Measurements from ENCODE around the gene DRGX. TPM values are rescaled to one million over a fixed set of nuclear protein-coding genes. Genes with fewer than 3 reads are reported as not detected.

DRGX gene
- total and polyA plus RNA-seq, 2 donors (not counting 3 experiments of a cell fraction or from before 2014, with no cell fraction given) = not detected

DNA sequence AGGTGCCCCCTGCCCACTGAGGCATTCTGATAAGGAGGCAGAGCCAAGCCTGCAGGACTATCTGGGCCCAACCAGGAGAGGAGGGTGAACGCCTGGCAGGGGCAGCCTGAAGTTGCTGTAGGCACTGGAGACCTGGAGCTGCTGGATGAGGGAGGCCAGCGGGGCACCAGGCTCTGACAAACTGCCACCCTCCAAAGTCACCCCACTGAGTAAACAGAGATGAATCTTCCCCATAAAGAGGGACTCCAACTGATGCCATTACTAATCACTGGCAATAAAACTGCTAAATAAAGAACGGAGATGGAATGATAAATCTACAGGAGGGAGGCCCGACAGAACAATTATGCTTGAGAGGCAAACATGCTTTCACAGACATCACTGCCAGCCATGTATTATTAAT lies 44.2 kb downstream of the DRGX start:
- FAIRE-seq (no peak), DNase-seq (ENCODE audit: low read depth, low spot score) (no peak)
- no peak overlapping the region for H3K4me3 ChIP-seq (replicated peaks in 1 of 3; ENCODE audit: insufficient read depth in 1 of 3, low read depth in 1 of 3, low read length in 3 of 3)
- BruUV-seq (replicated peaks) = no TSS peak
- no peak overlapping the region for H3K9ac ChIP-seq (replicated peaks; ENCODE audit: extremely low read depth, insufficient read depth, low read length)
- TF ChIP-seq, protein P1, sequence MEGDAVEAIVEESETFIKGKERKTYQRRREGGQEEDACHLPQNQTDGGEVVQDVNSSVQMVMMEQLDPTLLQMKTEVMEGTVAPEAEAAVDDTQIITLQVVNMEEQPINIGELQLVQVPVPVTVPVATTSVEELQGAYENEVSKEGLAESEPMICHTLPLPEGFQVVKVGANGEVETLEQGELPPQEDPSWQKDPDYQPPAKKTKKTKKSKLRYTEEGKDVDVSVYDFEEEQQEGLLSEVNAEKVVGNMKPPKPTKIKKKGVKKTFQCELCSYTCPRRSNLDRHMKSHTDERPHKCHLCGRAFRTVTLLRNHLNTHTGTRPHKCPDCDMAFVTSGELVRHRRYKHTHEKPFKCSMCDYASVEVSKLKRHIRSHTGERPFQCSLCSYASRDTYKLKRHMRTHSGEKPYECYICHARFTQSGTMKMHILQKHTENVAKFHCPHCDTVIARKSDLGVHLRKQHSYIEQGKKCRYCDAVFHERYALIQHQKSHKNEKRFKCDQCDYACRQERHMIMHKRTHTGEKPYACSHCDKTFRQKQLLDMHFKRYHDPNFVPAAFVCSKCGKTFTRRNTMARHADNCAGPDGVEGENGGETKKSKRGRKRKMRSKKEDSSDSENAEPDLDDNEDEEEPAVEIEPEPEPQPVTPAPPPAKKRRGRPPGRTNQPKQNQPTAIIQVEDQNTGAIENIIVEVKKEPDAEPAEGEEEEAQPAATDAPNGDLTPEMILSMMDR (IDR thresholded peaks at IDR 0.05; ENCODE audit: extremely low read depth in 1 of 2, insufficient read depth in 1 of 2, low read depth in 1 of 2, low read length in 2 of 2) = no peak
- TF ChIP-seq POLR2A (IDR thresholded peaks at IDR 0.05; ENCODE audit: low read depth, low read length) = no peak
- no peak for TF ChIP-seq MYC (IDR thresholded peaks at IDR 0.05; ENCODE audit: low read depth, low read length)
- H2AFZ ChIP-seq (ENCODE audit: low read depth, low read length) = no peak overlapping the region
- dilution Hi-C loops (cut with MboI; ENCODE audit: extremely low pct_ligation_motif_present, low sequenced_read_pairs) (no loop called here), intact Hi-C loops (cut with micrococcal nuclease) (no loop called here)
- H3K36me3 ChIP-seq (ENCODE audit: control insufficient read depth in 2 of 2, extremely low read depth in 1 of 2, insufficient read depth in 2 of 2, low read length in 2 of 2) = no peaks in the 10 kb centered on the region
- no peaks in the 10 kb centered on the region for H3K4me1 ChIP-seq (ENCODE audit: control insufficient read depth, extremely low read depth, insufficient read depth, low read length)
- POLR2A ChIA-PET = no interaction called here
- H3K4me2 ChIP-seq (ENCODE audit: insufficient read depth, low read length) = no peak overlapping the region
- no peaks in the 10 kb centered on the region for H3K27me3 ChIP-seq (ENCODE audit: control insufficient read depth in 2 of 2, insufficient read depth in 2 of 2, low read length in 2 of 2)
- CTCF ChIA-PET = no interaction called here
- no peaks in the 10 kb centered on the region for H3K79me2 ChIP-seq (ENCODE audit: control insufficient read depth, insufficient read depth, low read length)
- no peaks in the 10 kb centered on the region for H3K9me1 ChIP-seq (replicated peaks; ENCODE audit: control insufficient read depth, extremely low read depth, insufficient read depth, low read length)
- no peaks in the 10 kb centered on the region for H4K20me1 ChIP-seq (replicated peaks; ENCODE audit: control insufficient read depth, extremely low read depth, insufficient read depth, low read length)
- no peaks in the 10 kb centered on the region for H3K9me3 ChIP-seq (replicated peaks; ENCODE audit: control insufficient read depth, insufficient read depth, low read length)
- H3K27ac ChIP-seq (ENCODE audit: insufficient read depth, low read depth, low read length) = no peak overlapping the region

DNA sequence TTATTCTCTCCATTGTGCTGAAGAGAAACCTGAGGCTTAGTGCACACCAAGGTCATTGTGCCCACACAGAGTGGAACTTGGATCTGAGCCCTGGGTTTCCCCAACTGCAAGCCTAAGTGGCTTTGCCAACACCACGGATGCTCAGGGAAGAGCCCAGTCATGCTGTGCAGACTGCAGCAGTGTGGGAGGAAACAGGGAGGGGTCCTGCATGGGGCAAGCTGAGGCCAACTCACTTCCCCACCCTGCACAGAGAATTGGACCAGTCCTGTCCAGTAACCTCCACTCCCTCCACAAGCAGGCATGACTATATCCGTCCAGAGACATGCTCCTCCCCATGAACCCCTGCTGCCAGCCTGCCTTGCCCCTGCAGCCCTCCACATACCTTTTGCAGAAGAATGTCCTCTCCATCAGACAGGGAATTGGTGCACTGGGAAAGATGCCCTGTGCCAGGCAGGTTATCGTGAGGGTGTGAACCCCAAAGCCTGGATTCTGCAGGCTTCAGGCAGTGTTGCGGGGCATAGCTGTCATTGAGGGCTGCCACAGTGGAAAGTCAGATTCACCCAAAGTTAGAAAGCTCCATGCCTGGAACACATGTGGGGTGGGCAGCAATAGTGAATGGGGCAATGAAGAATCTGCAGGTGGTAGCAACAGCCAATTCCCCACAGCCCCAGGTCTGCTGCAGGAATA lies 44.9 kb downstream of the DRGX start:
- no peaks in the 10 kb centered on the region for H3K79me2 ChIP-seq (ENCODE audit: control insufficient read depth, insufficient read depth, low read length)
- no peak for DNase-seq (ENCODE audit: low read depth, low spot score)
- FAIRE-seq = no peak
- no peaks in the 10 kb centered on the region for H3K27me3 ChIP-seq (ENCODE audit: control insufficient read depth in 2 of 2, insufficient read depth in 2 of 2, low read length in 2 of 2)
- dilution Hi-C loops (cut with MboI; ENCODE audit: extremely low pct_ligation_motif_present, low sequenced_read_pairs) (no loop called here), intact Hi-C loops (cut with micrococcal nuclease) (no loop called here)
- no peaks in the 10 kb centered on the region for H3K9me1 ChIP-seq (replicated peaks; ENCODE audit: control insufficient read depth, extremely low read depth, insufficient read depth, low read length)
- TF ChIP-seq POLR2A (IDR thresholded peaks at IDR 0.05; ENCODE audit: low read depth, low read length) (no peak), MYC (IDR thresholded peaks at IDR 0.05; ENCODE audit: low read depth, low read length) (no peak), JUN (IDR thresholded peaks at IDR 0.05; ENCODE audit: borderline replicate concordance, insufficient read depth, insufficient read length, low read depth) (no peak), POLR2AphosphoS5 (IDR thresholded peaks at IDR 0.05; ENCODE audit: insufficient read depth, low read depth, low read length) (no peak), EZH2 (IDR thresholded peaks at IDR 0.05; ENCODE audit: borderline replicate concordance, low read depth, low read length, severe bottlenecking) (no peak), GATA2 (IDR thresholded peaks at IDR 0.05; ENCODE audit: insufficient read depth, insufficient read length, low read depth, low read length) (no peak), FOS (IDR thresholded peaks at IDR 0.05; ENCODE audit: borderline replicate concordance, insufficient read depth, low read length) (no peak)
- TF ChIP-seq, protein P1 (IDR thresholded peaks at IDR 0.05; ENCODE audit: extremely low read depth in 1 of 2, insufficient read depth in 1 of 2, low read depth in 1 of 2, low read length in 2 of 2) = no peak
- TF ChIP-seq, protein P2, sequence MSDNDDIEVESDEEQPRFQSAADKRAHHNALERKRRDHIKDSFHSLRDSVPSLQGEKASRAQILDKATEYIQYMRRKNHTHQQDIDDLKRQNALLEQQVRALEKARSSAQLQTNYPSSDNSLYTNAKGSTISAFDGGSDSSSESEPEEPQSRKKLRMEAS (IDR thresholded peaks at IDR 0.05; ENCODE audit: insufficient read depth, insufficient read length) = no peak
- no peak overlapping the region for H3K4me3 ChIP-seq (replicated peaks in 1 of 3; ENCODE audit: insufficient read depth in 1 of 3, low read depth in 1 of 3, low read length in 3 of 3)
- H3K27ac ChIP-seq (ENCODE audit: insufficient read depth, low read depth, low read length) = no peak overlapping the region
- H3K9ac ChIP-seq (replicated peaks; ENCODE audit: extremely low read depth, insufficient read depth, low read length) = no peak overlapping the region
- no peaks in the 10 kb centered on the region for H3K9me3 ChIP-seq (replicated peaks; ENCODE audit: control insufficient read depth, insufficient read depth, low read length)
- H3K36me3 ChIP-seq (ENCODE audit: control insufficient read depth in 2 of 2, extremely low read depth in 1 of 2, insufficient read depth in 2 of 2, low read length in 2 of 2) = no peaks in the 10 kb centered on the region
- ChIA-PET CTCF (no interaction called here), POLR2A (no interaction called here)
- no peaks in the 10 kb centered on the region for H4K20me1 ChIP-seq (replicated peaks; ENCODE audit: control insufficient read depth, extremely low read depth, insufficient read depth, low read length)
- no TSS peak for BruUV-seq (replicated peaks)
- no peak overlapping the region for H2AFZ ChIP-seq (ENCODE audit: low read depth, low read length)
- H3K4me1 ChIP-seq (ENCODE audit: control insufficient read depth, extremely low read depth, insufficient read depth, low read length) = no peaks in the 10 kb centered on the region
- H3K4me2 ChIP-seq (ENCODE audit: insufficient read depth, low read length) = no peak overlapping the region

Measured in endothelial cell of umbilical vein (primary cell).